GM19455 (cell line): Measurements from ENCODE around the gene ANKRD11.
"Not testable (repeated sequence)": the region's sequence is repeated elsewhere in the genome, so short reads cannot be mapped to it uniquely, and the experiment has no call there.

Source experiments
- ATAC-seq: cut with Tn5 transposase; IDR thresholded peaks from one replicate; pipeline ENCODE4 v1.9.1; 2021; ENCODE audit not compliant: unreplicated experiment

ANKRD11 gene

GRCh38 chr16:89410322-89410721 lies 80.0 kb downstream of the ANKRD11 start:
- no peak for ATAC-seq

- ATAC-seq: no peak
Measured at GRCh38 chr16:89409161-89409711, 81.1 kb downstream of the ANKRD11 start.

GRCh38 chr16:89408315-89408714 lies 82.0 kb downstream of the ANKRD11 start:
- ATAC-seq: no peak

GRCh38 chr16:89407925-89408300 lies 82.4 kb downstream of the ANKRD11 start:
- ATAC-seq: no peak

- ATAC-seq: no peak
Measured at GRCh38 chr16:89407282-89407924, 83.0 kb downstream of the ANKRD11 start.

- ATAC-seq: no peak
Measured at GRCh38 chr16:89406277-89406888, 84.0 kb downstream of the ANKRD11 start.

- no peak for ATAC-seq
Measured at GRCh38 chr16:89404561-89404960, 85.8 kb downstream of the ANKRD11 start.

GRCh38 chr16:89402962-89403361 lies 87.4 kb downstream of the ANKRD11 start:
- ATAC-seq: no peak

- no peak for ATAC-seq
Measured at GRCh38 chr16:89401641-89402445, 88.5 kb downstream of the ANKRD11 start.

- no peak for ATAC-seq
Measured at GRCh38 chr16:89401205-89401604, 89.2 kb downstream of the ANKRD11 start.

- no peak for ATAC-seq
Measured at GRCh38 chr16:89400740-89401139, 89.6 kb downstream of the ANKRD11 start.

GRCh38 chr16:89398924-89399323 lies 91.4 kb downstream of the ANKRD11 start:
- ATAC-seq: no peak

- ATAC-seq: no peak
Measured at GRCh38 chr16:89397331-89397861, 93.0 kb downstream of the ANKRD11 start.

GRCh38 chr16:89396156-89396555 lies 94.2 kb downstream of the ANKRD11 start:
- no peak for ATAC-seq

- no peak for ATAC-seq
Measured at GRCh38 chr16:89395150-89396142, 94.9 kb downstream of the ANKRD11 start.

GRCh38 chr16:89393738-89394406 lies 96.5 kb downstream of the ANKRD11 start:
- no peak for ATAC-seq

GRCh38 chr16:89392881-89393737 lies 97.3 kb downstream of the ANKRD11 start:
- ATAC-seq: no peak

GRCh38 chr16:89390224-89390583 lies 100.2 kb downstream of the ANKRD11 start:
- not testable (repeated sequence) for ATAC-seq
